Measurements from ENCODE around the gene ELF5. TPM values are rescaled to one million over a fixed set of nuclear protein-coding genes. Genes with fewer than 3 reads are reported as not detected.

The ELF5 gene
- total RNA-seq, 2 donors from 2014 or later: not detected

DNA sequence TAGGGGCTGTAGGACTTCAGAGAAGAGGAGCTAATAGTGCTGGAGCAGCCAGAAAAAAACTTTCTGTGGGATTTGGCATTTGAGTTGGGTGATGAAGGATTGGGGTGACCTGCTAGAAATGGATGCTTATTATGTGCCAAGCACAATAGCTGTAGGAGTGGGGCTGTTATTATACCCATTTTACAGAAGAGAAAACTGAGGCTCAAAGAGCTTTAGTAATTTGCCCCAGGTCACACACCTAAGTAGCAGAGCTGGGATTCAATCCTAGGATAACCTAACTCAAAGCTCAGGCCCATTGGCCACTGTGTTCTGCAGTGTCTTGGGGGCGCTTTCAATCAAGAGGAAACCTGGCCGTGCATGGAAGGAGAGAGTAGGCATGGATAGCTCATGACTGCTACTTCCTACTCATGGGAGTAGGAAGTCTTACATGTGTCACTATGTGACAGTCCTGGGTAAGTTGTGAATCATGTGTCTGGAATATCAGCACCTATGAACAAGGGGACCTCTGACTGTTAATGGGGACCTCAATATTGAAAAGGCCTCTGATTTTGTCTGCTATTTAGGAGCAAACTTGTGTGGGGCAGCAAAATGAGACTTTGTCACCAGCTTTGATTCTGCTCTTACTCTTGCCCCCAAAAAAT, 6.1 kb upstream of the ELF5 start:
- H3K4me1 ChIP-seq: no peaks in the 10 kb centered on the region

DNA sequence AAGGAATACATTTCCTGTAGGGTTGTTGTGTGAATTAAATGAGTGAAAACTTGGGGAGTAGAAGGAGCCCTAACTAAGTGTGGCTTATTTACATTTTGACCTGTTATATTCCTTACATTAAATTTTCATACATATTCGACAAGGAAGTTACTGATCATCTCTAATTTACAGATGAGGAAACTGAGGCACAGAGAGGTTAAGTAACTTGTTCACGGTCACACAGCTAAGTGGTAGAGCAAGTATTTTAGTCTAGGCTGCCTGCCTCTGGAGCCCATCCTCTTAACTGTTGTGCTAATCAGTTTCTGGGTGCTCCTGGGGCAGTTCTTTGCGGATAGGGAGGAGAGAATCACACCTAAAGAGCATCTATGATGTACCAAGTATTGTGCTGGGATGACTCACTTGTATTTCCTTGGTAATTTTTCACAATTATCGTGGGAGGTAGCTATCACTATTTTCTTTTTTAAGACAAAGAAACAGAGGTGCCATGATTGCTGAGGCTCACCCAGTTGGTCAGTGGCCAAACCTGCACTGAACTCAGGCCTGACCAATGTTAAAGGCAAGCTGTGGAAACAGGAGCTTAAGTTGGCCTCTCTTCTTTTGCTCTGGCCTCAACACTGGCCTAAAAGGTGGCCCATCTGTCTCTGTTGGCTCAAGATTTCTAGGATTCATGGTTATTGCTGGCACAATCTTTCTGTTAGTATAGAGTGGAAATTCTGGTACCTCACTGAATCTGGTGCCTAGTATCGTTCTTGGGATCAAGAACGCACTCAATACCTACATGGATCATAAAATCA, 2.9 kb upstream of the ELF5 start:
- Histone ChIP-seq H3K4me3 (no peak overlapping the region), H3K27me3 (no peaks in the 10 kb centered on the region), H3K9me3 (no peaks in the 10 kb centered on the region), H3K4me1 (no peaks in the 10 kb centered on the region), H3K36me3 (no peaks in the 10 kb centered on the region), H3K27ac (no peak overlapping the region)
- DNase-seq (ENCODE audit: low spot score): no peak
- TF ChIP-seq, protein P1, sequence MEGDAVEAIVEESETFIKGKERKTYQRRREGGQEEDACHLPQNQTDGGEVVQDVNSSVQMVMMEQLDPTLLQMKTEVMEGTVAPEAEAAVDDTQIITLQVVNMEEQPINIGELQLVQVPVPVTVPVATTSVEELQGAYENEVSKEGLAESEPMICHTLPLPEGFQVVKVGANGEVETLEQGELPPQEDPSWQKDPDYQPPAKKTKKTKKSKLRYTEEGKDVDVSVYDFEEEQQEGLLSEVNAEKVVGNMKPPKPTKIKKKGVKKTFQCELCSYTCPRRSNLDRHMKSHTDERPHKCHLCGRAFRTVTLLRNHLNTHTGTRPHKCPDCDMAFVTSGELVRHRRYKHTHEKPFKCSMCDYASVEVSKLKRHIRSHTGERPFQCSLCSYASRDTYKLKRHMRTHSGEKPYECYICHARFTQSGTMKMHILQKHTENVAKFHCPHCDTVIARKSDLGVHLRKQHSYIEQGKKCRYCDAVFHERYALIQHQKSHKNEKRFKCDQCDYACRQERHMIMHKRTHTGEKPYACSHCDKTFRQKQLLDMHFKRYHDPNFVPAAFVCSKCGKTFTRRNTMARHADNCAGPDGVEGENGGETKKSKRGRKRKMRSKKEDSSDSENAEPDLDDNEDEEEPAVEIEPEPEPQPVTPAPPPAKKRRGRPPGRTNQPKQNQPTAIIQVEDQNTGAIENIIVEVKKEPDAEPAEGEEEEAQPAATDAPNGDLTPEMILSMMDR (IDR thresholded peaks at IDR 0.05): no peak

More for the DNA sequence above, 6.1 kb upstream of the ELF5 start:
- TF ChIP-seq, protein P1 (IDR thresholded peaks at IDR 0.05): no peak
- Histone ChIP-seq H3K27me3 (no peaks in the 10 kb centered on the region), H3K36me3 (no peaks in the 10 kb centered on the region), H3K27ac (no peak overlapping the region), H3K9me3 (no peaks in the 10 kb centered on the region), H3K4me3 (no peak overlapping the region)
- DNase-seq (ENCODE audit: low spot score): no peak

DNA sequence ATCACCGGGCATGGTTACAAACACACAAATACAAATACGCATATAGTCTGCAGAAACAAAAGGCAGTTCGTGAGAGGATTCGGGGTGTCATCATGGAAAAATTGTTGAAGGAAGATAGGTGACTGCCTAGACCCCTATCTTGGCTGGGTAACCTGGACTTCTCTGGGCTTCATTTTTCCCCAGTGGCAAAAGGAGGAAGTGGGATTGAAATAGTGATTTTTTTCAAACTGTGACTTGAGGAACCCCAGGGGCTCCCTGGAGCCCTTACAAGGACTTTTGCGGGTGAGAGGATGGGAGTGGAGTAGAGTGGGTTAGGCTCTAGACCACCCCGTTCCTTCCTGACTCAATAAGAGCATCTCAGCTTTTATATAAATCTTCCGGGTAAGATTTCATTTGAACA, 1.0 kb upstream of the ELF5 start:
- DNase-seq (ENCODE audit: low spot score): no peak
- H3K36me3 ChIP-seq: no peaks in the 10 kb centered on the region
- H3K4me1 ChIP-seq: no peaks in the 10 kb centered on the region
- TF ChIP-seq, protein P1 (IDR thresholded peaks at IDR 0.05): no peak
- no peak overlapping the region for H3K4me3 ChIP-seq
- no peaks in the 10 kb centered on the region for H3K27me3 ChIP-seq
- no peaks in the 10 kb centered on the region for H3K9me3 ChIP-seq
- H3K27ac ChIP-seq: no peak overlapping the region

DNA sequence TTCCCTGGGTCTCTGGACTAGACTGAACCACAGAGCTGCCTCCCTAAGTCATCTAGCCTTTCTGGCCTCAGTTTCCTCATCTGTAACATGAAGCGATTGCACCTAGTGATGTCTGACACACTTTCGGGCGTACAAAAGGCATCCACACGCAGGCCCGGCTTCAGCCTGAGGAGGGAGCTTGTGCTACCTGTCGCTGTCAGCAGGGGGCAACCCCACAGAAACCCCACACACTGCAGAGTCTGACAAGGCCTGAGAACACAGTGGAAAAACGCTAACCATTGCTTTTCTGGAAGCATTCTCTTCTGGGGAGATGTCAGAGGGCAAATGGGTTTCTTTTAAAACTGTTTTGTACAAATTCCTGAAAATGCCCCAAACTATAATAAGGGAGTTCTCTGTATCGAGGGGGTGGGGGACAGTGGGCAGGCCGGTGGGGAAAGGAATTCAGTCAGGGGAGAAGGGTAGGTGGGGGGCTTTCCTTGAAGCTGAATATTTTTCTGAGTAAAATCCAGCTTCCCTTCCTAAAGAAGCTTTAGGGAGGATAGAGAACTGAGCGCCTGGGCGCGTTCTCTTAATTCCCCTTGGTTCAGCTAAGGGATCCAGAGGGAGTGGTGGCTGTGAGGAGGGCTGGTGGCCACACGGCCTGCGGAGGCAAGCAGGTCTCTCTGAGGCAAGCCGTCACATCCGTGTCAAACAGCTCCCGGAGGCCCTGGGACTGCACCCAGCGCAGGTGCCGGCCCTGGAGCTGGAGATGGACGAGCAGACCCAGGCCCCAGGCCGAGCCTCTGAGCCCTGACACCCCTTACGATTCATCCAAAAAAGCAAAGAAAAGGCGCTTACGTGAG, 533 bp downstream of the ELF5 start:
- Histone ChIP-seq H3K4me3 (no peak overlapping the region), H3K27me3 (no peaks in the 10 kb centered on the region), H3K27ac (no peak overlapping the region), H3K9me3 (no peaks in the 10 kb centered on the region), H3K4me1 (no peaks in the 10 kb centered on the region), H3K36me3 (no peaks in the 10 kb centered on the region)
- no peak for DNase-seq (ENCODE audit: low spot score)
- TF ChIP-seq, protein P1 (IDR thresholded peaks at IDR 0.05): peak; percentile 40 to 65

DNA sequence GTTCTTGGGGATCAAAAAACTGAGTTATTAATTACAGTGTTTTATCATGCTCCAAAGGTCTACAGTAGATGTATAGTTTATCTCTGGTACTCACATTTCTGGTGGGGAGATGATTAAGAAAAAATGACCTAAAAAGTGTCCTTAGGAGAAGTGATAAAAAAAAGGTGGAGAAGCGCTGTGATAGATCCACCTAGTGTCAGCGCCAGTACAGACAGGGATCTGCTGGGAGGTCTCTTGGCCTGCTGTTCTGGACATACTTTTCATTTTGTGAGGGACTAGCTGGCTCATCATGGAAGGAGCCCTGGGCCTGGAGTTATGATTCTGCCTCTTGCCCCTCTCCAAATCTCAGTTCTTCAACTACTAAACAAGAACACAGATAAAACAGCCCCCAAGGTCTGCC, 2.9 kb downstream of the ELF5 start:
- H3K4me3 ChIP-seq: no peak overlapping the region
- no peaks in the 10 kb centered on the region for H3K9me3 ChIP-seq
- H3K36me3 ChIP-seq: no peaks in the 10 kb centered on the region
- no peak for DNase-seq (ENCODE audit: low spot score)
- TF ChIP-seq, protein P1 (IDR thresholded peaks at IDR 0.05): no peak
- no peak overlapping the region for H3K27ac ChIP-seq
- H3K4me1 ChIP-seq: no peaks in the 10 kb centered on the region
- no peaks in the 10 kb centered on the region for H3K27me3 ChIP-seq
